GDM1 (cell line): ENCODE data around the gene C1orf216.
"Not testable (repeated sequence)": the region's sequence is repeated elsewhere in the genome, so short reads cannot be mapped to it uniquely, and the experiment has no call there.

Source experiments
- DNase-seq: peaks from one replicate; lab custom pipeline; 2025; lab: John Stamatoyannopoulos, UW

The C1orf216 gene

GRCh38 chr1:35718492-35719336 lies at the start of gene C1orf216:
C1orf216 (minus strand) TSS chr1:35718884; CDS start chr1:35716321, 2,563 bp downstream.
- peak; percentile 71 for DNase-seq

GRCh38 chr1:35764283-35764682 lies 45.6 kb upstream of the C1orf216 start:
- DNase-seq: no peak

GRCh38 chr1:35763201-35763600 lies 44.5 kb upstream of the C1orf216 start:
- DNase-seq: no peak

- no peak for DNase-seq
Measured at GRCh38 chr1:35762141-35762540, 43.5 kb upstream of the C1orf216 start.

GRCh38 chr1:35756064-35756463 lies 37.4 kb upstream of the C1orf216 start:
- no peak for DNase-seq

- DNase-seq: no peak
Measured at GRCh38 chr1:35753626-35754260, 35.1 kb upstream of the C1orf216 start.

GRCh38 chr1:35748326-35748725 lies 29.6 kb upstream of the C1orf216 start:
- DNase-seq: no peak

- DNase-seq: no peak
Measured at GRCh38 chr1:35745124-35745730, 26.5 kb upstream of the C1orf216 start.

GRCh38 chr1:35737120-35737519 lies 18.4 kb upstream of the C1orf216 start:
- no peak for DNase-seq

GRCh38 chr1:35727434-35728040 lies 8.9 kb upstream of the C1orf216 start:
- no peak for DNase-seq

- peak; percentile 28 for DNase-seq
Measured at GRCh38 chr1:35726450-35727433, 8.1 kb upstream of the C1orf216 start.

- DNase-seq: no peak
Measured at GRCh38 chr1:35725596-35725995, 6.9 kb upstream of the C1orf216 start.

GRCh38 chr1:35717911-35718476 lies 690 bp downstream of the C1orf216 start:
- peak; percentile 32 for DNase-seq

- peak; percentile 50 for DNase-seq
Measured at GRCh38 chr1:35715568-35716002, 3.1 kb downstream of the C1orf216 start.

GRCh38 chr1:35714921-35715567 lies 3.6 kb downstream of the C1orf216 start:
- no peak for DNase-seq

GRCh38 chr1:35711098-35711497 lies 7.6 kb downstream of the C1orf216 start:
- DNase-seq: not testable (repeated sequence)

- no peak for DNase-seq
Measured at GRCh38 chr1:35708952-35709351, 9.7 kb downstream of the C1orf216 start.

- no peak for DNase-seq
Measured at GRCh38 chr1:35708441-35708921, 10.2 kb downstream of the C1orf216 start.

- DNase-seq: no peak
Measured at GRCh38 chr1:35707601-35708440, 10.9 kb downstream of the C1orf216 start.
